OCI-M2 (cell line): ENCODE results near the gene AXIN2.

Source experiments
- DNase-seq: peaks from one replicate; lab custom pipeline; 2025; ENCODE audit not compliant: unreplicated experiment; lab: John Stamatoyannopoulos, UW

The AXIN2 gene, protein sequence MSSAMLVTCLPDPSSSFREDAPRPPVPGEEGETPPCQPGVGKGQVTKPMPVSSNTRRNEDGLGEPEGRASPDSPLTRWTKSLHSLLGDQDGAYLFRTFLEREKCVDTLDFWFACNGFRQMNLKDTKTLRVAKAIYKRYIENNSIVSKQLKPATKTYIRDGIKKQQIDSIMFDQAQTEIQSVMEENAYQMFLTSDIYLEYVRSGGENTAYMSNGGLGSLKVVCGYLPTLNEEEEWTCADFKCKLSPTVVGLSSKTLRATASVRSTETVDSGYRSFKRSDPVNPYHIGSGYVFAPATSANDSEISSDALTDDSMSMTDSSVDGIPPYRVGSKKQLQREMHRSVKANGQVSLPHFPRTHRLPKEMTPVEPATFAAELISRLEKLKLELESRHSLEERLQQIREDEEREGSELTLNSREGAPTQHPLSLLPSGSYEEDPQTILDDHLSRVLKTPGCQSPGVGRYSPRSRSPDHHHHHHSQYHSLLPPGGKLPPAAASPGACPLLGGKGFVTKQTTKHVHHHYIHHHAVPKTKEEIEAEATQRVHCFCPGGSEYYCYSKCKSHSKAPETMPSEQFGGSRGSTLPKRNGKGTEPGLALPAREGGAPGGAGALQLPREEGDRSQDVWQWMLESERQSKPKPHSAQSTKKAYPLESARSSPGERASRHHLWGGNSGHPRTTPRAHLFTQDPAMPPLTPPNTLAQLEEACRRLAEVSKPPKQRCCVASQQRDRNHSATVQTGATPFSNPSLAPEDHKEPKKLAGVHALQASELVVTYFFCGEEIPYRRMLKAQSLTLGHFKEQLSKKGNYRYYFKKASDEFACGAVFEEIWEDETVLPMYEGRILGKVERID

DNA sequence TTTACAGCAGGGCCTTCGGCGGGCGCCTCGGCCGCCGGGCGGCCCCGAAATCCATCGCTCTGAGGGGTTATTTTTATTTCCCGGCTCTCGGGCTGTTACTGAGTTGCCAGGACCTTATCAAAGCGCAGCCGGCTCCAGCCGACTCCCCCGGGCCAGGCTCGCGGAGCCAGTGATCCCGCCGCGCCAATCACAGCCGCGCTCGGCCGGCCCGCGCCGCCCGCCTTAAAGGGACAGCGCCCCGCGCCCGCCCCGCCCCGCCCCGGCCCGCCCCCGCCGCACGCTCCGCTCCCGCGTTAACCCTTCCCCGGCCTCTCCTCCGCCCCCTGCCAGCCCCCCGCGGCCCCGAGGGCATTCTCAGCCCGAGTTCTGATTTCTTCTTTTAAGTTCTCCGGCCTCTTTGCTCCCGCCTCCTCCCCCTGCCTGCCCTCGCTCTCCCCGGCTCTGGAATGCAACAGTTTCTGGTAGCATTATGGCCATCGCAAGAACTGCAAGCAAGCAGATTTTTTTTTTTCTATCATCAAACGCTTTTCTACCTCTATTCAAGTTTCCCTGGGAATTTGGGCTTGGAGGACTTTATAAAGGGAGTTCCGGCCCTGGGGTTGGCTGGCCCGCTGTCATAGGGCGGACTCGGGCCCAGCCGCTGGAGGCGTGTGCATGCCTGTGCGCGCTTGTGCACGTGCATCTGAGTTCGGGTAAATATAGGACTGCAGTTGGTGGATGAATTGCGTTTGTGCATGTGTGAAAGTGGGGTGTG is at the start of gene AXIN2:
Gene AXIN2, minus strand, starts transcription at position 197 of the 754 bp plus-strand sequence. CDS start 3,028 bp downstream, outside the sequence.
- no peak for DNase-seq

DNA sequence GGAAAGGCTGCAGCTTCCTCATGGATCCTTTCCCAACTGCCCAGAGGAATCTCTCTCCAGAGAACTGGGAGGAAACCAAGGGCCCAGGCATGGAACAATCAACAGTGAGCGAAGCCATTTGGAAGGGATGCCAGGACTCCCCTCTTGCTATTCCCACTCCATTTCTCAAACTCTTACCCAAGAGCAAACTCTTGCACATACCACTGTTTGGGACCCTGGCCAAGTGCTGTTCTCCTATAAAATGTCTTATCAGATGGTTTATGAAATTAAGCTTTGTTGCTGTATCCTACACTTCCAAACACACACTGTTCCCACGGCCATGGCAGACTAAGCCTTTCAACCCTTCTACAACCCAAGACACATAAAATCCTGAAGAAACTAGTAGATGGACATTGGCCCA is 48.3 kb upstream of the AXIN2 start:
- no peak for DNase-seq

DNA sequence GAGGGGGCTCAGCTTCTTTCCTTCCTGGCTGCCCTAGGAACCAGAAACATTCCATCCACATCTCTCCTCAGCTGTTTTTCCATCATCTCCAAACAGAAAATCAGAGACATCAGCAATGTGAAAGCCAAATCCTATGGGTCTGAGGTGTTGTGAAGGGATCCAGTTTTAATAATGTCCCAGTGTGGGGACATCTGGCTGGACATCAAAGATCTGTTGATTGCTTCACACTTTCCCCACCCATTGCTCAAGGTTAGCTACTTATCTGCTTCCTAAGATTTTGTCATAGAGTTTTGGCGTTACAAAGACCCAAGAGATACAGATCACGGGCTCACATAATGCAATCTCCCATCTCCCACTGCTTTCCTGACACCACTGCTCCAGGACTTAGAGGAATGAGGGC is 47.8 kb upstream of the AXIN2 start:
- no peak for DNase-seq

DNA sequence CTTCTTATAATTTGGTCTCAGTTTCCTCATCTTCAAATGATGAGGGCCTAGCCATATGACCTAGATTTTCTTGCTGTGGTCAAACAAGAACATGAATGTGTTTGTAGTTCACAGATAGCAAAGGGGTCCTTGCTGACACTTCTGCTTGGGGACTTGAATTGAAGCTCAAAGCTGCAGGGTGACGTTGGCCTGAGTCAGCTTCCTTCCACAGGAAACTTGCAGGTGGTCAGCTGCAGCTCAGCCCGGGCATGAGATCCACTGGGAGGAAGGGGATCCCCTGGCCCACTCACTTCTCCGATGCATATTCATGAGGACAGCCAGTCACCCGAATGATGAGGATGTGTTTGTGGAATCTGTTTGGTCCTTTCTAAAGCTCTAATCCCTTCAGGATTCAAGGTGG is 42.6 kb upstream of the AXIN2 start:
- no peak for DNase-seq

DNA sequence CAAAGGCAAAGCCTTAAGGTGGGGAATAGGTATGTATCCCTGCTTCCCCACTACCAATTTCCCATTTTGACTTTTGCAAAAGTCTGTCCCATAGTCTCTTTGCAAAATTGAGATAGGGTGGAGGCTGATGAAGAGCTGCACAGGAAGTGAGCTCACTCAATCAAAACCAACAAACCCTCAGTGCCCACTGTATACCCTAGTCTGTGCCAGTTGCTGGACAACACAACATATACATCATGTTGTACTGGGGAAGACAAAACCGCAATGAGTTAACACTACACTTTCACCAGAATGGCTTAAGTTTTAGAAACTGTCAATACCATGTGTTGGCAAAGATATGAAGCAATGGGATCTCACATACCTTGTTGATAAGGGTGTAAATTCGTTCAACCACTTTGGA is 40.4 kb upstream of the AXIN2 start:
- DNase-seq = no peak

DNA sequence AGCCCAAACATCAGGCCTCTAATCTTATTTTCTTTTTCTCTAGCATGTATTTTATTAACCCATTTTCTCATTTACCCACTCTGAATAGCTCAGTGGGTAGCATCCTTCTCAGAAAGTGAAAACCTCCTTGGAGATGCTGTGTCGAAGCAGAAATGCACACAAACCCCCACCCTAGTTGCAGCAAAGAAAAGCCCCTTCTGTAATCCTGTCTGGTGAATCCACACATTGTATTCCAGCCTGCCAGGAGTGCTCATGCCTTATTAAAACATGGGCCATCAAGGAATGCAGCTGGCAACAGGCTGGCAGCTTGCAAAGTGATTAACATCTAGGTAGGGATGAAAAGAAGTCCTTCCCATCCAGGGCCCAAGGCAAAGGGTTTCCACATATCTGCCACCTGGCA is 39.7 kb upstream of the AXIN2 start:
- DNase-seq = no peak

DNA sequence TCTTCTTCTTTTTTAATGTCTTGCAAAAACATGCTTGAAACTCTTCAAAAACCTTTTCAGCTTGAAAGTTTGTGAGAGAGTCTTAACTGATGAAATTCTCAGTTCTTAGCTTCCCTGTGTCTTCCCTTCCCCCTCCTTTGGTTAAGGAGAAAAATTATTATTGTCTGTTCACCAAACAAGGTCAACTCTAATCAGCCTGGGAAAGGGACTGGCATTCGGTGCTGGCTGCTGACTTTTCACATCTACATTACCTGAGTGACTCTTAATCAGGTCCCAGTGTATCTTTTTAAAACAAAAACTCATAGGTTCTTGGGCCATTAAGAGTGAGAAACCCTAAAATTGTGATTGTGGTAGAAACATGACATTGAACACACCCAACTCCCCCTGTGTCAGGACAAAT is 39.1 kb upstream of the AXIN2 start:
- DNase-seq = no peak

DNA sequence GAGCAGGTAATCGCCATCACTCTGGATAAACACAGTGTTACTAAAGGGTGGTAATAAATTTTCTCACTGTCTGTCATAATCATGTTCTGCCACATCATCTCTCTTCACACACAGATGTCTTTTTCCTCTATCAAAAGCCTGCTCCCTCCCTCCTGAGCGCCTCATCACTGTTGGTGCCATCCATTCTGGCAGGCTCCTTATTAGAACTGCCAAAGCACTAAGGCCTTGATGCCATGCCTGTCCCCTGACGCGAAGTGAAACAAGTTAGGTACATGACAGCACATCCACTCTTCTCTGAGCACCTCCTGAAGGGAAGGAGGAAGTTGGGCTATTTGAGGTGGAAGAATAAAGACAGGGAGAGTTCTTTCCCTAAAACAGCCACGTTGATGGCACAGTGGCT is 38.2 kb upstream of the AXIN2 start:
- no peak for DNase-seq

DNA sequence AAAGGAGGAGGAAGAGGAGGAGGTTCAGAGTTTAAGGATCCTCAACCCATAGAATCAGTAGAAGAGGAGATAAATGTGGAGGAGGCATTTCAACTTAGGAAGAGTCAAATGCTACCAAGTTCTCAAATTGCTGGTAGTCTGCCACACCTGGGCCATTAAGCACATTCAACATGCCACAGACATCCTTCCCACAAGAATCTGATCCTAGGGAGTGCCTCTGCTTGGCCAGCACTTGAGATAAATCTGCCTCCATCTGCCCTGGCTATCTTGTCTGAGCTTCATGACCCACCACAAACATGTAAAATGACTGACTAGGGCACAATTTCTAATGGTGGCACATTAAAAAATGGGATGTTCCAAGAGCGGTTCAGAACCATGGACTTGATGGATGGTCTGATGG is 37.3 kb upstream of the AXIN2 start:
- DNase-seq = no peak

DNA sequence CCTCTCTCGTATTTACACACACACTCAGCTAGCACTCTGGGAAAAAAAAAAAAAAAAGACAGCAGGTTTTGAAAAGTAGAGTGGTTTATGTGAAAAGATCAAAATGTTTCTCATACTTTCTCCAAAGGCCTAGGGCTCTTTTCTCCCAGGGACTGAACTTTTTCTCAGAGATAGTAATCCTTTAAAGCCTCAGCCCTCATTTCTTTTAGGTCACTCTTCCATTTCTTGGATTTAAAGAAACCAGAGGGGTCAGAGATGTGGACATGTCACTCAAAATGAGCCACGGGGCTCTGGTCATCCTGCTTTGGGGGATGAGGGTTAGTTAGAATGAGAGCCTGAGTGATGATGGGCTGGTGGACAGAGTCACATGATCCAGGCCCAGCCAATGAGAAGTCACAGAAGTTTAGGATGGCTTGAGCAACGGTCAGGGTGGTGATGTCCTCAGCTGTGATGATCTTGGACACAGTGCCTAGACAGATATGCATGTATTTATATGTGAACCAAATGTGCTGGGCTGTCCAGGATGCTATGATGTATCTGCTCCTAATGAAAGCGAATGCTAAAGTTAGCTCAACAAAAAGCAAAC is 33.7 kb upstream of the AXIN2 start:
- no peak for DNase-seq

DNA sequence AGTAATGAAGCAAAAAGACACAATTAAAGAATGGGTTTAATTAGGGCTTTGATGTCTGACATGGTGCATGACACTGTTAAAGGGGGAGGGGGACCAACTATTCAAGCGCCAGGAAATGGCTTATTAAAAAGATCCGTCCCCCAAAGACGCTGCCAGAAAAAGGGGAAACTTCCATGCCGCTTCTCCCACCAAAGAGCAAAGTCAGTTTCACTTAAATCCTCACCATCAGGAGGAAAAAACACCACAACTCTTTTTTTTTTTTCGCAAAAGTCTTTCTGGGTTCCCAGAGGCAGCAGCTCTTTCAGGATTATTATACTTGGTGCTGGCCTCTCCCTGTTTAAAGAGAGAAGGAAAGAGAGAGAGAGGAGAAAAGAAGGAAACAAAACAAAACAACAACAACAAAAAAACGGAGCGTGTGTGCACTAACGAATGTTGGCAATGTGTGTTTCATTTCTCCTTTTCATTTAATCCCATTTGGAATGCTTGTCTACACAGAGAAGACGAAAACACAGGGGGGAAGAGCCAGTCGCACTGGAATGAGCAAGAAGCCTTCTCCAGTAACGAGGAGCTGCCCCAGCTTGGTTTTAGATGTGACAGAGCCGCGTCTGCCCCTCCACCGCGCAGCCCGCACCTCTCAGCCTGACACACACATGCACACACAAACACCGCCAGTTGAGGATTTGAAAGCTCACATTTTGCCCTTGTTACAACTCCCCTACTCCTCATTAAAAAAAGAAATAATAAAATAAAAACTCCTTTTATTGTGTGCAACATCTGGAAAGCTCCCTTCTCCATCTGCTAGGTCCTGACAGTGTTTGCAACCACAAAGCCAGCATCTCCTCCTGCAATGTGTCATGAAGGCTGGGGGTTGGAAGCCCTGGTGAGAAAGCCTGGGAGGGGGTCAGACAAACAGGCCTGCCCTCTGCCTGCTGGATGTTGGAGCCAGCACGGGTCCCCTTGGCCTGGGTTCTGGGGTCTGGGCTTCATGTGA is 32.7 kb upstream of the AXIN2 start:
- DNase-seq = no peak

DNA sequence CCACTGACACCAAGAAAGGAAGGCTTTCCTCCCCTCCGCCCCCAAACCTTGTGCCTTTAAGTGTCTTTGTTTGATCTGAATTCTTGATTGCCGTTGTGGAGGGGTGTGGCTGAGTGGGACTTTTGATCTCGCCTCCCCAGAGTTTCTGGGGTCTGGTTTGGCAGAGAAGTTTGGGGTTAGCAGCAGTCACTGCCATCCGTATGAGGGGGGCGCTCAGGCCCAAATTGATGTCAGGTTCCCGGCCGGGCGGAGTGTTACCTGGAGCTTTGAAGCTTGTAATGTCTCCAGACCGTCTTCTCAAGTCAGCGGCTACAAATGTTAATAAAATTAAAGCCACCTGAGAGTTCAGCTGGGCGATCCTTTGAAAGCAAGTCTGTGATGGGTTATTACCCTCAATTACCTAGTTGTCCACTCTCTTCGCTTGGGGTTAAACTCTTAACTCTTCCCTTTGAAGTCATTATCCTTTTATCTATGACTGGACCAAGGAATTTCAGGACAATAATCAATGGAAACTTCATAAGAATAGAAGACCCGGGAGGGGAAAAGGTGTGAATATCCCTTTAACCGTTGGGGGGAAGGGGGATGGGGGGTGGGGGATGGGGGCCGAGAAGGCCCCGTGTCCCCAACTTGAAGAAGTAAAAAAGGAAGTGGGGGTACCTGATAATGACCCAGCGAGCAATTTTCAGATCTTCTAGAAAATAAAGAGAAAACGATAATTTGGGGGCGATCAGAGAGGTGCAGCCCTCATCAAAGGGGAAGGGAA is 31.8 kb upstream of the AXIN2 start:
- DNase-seq = no peak

DNA sequence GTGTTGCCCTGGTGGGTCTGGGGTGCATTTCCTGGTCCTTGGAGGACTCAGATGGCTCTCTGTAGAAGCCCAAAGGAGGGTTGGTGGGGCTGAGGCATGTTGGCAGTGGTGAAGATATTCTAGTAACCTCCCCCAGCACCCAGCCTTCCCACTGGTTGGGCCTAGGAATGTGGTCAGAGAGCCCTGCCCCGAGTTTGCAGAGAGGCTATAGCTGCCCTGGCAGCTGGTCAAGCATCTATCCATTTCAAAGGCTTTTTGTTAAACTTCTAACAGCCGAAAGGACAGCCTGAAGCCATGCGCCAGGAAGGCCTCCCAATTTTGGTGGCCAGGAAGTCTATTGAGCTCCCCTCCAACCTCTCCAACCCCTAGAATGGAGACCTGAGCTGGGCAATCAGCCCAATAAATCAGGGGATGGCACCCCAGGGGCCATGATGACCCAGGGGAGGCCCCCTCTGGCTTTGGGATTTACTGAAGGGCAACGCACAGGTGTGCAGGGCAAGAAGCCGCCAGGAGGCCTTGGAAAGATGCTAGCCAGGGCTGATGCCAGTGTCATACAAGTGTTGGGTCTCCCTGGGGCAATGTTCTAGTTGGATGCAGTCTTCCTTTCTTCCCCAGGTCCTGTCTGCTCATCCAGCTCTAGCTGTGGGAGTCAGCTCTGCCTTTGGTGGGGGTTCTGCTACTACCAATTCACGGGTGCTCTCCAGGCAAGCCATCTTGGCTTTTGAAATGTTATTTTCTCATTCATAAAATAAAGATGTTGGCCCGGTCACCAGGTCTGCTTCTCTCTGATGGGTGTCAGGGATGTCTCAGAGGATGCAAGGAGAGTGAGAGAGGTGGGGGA is 30.9 kb upstream of the AXIN2 start:
- DNase-seq = no peak

DNA sequence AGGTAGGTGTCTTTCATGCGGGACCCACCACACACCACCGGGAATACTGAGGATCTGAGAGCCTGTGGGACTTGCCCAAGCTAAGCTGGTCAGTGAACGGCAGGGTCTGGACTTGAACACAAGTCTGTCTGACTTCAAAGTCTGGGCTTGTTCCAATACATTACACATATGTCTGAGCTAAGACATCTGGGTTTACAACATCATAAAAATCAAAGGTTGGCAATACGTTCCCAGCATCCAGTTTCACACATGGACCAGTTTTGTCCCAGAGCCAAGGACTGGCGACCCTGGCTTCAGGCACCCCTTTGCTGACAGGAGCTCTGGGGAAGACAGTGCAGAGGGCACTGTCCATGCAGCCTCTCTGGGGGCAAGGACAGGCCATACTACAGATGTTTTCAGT is 27.9 kb upstream of the AXIN2 start:
- DNase-seq = no peak

DNA sequence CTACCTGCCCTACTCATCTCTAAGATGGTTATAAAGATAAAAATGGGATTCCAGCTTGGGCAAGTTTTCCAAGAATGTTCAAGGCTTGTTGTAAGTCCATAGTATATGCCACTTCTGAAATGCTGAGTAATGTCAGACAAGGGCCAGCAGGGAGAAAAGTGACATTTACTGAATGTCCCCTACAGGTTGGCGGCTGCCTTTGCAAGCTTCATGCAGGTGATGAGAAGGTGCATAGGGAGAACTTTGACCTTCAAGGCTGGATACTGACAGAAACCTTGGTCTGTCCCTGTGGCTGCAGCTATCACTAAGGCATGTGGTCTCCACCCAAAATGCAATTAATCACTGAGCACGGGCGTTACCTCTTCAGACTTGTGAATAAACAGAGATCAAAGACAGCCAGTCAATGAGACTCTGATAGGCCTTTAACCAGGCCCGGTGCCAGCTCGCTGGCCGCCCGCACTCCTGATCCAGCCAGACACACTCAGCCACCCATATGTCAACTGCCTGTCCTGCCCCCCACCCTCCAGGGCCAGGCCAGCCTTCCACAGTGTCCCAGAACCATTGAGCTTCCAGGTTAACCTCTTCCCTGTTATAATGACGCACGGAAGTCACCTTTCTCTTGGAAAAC is 26.8 kb upstream of the AXIN2 start:
- no peak for DNase-seq

DNA sequence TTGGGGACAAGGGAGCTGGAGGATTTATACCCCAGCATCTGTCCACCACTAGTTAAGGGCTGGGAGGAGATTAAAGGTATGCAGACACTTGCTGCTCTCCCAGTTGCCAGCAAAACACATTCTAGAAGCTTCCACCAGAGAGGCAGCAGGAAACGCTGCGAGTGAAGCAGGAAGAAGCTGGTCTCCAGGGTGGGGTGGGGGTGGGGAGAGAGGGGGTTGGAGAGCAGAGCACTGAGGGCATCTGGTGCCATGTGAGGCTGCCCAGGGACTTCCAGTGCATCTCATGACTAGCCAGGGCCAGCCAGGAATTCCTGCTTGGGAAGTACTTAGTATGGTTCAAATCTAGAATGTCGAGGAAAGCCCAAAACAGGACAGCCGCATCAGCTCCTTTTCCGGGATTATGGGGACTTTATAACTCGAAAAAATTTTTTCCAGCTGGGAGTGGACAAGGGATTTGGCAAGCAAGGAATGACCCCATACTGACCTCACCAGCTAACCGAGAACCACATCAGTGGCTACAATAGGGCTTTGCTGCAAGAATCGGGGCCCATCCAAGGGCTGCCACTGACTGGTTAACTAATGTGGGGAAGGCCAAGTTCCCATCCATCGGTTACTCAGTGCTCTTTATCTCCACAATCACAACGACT is 26.2 kb upstream of the AXIN2 start:
- DNase-seq = no peak

DNA sequence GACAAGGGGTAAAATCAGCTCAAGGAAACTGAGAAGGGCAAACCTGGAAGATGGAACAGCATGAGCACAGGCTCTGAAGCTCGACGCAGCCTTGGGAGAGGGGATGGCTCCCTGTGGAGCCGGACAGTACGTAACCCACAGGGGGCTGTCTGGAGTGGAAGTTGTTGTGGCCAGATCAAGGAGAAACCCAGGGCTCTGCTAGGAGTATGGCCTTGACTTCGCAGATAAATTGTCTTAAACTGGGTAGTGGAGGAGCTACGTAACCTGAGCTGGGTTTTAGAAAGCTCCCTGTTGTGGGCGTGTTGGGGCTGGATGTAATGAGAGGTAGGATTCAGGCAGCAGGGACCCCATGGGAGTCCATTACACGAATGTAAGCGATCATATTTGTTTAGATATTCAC is 25.5 kb upstream of the AXIN2 start:
- DNase-seq = no peak
